HG03354 (cell line): ENCODE data around the gene SIM1.

ENCODE experiments used
- ATAC-seq: cut with Tn5 transposase; IDR thresholded peaks from one replicate; pipeline ENCODE4 v1.9.1; 2021; ENCODE audit warnings: mild to moderate bottlenecking; ENCODE audit not compliant: unreplicated experiment, poor library complexity, severe bottlenecking

SIM1 gene

GRCh38 chr6:100475554-100476320, 11.0 kb upstream of the SIM1 start:
- peak; percentile 63 for ATAC-seq

GRCh38 chr6:100473182-100473581, 8.5 kb upstream of the SIM1 start:
- no peak for ATAC-seq

- ATAC-seq = peak; percentile 94
These were observed 8.0 kb upstream of the SIM1 start for GRCh38 chr6:100472674-100473073.

DNA sequence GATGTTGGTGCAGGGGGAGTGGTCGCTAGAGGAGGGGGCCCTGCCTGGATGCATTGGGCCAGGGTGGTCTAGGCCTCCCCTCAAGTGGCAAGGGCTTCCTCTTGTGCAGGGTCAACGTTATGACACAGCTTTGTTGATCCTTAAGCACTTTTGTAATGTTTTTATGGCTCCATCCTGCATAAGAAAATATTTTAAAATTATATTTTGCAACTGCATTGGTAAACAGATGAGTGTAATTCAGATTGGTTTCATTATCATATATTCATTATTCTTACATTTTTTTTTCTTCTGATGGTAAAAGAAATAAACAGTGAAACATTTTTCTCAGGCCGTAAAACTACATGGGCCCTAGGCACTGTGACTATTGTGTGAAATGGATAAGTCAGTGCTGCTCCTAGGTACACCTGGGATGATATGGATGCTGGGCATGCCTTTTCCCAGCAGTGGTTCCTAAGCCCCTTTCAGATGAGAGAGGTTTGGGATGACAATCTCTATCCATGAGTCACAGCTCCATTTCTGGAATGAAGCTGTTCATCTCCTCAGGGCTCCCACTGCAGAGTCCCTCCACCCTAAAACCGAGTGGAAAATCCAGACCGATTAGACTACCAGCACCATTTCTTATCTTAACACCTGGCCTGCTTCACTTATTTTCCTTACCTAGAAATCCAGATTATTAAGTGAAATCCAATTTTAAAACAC, 5.8 kb upstream of the SIM1 start:
- no peak for ATAC-seq

DNA sequence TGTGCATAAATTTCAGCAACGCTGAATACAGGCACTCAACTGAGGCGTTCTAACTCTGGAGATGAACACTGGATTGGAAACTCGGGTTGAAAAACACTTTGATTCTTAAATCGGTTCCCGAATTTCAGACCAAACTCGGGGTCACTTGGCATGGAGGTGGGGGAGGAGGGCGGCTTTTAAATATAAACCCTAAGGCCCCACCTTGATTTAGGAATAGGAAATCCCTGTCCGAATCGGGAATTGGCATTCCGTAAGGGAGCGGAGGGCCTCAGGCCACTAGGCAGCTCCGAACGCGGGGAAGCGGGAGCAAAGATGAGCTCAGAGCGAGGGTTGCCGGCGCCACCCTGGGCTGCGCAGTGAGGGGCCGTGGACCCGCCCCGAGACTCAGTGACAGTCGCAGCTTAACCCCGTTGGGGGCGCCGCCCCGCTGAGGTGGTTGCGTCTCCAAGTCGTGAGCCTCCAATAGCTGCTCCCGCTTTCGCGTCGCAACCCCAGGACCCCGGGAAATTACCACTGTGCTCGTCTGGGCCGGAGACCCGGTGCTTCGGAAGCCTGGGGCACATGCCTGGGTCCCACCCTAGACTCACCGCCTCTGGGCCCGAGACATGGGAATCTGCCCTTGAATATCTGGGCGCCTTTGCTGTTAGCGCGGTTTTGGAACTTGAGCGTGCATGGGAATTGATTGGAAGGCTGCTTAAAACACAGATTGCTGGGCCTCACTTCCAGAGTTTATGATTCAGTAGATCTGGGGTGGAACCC, 4.6 kb upstream of the SIM1 start:
- no peak for ATAC-seq

GRCh38 chr6:100468016-100468622, 3.4 kb upstream of the SIM1 start:
- ATAC-seq = no peak

GRCh38 chr6:100467129-100468015, 2.7 kb upstream of the SIM1 start:
- ATAC-seq = no peak

- ATAC-seq = no peak
These were observed 1.8 kb upstream of the SIM1 start for GRCh38 chr6:100466410-100467128.

- no peak for ATAC-seq
These were observed 1.1 kb upstream of the SIM1 start for GRCh38 chr6:100465701-100466409.

DNA sequence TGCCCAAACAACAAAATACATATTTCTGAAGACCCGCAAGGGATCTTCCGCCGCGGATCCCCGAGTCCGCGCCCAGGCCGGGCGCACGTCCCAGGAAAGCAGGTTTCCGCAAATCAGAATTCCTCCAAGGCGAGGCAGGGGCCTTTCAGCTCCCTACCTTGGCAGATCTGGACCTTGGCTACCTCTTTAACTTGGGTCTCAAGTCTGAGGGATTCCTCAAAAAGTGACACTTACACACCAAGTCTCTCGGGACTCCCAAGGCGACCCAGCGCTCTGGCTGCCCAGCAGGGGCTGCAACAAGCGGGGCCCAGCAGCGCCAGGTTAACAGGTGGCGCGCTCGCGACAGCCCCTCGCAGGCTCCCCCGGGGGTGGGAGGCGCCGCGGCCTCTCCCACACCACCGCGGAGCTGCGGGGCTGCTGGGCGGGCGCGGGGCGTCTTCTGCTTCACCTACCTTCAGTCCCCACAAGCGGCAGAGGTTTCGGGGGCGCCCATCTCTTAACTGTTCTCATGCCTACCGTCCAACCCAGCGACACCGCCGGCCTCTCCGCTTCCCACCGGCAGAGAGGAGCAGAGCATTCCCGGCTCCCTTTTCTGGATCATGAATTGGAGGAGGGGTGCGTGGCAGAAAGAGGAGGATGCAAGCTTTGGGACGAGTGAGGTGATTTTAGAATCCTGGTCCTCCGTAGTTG, 414 bp downstream of the SIM1 start:
- no peak for ATAC-seq

GRCh38 chr6:100463630-100464161, 1.0 kb downstream of the SIM1 start:
- ATAC-seq = no peak

DNA sequence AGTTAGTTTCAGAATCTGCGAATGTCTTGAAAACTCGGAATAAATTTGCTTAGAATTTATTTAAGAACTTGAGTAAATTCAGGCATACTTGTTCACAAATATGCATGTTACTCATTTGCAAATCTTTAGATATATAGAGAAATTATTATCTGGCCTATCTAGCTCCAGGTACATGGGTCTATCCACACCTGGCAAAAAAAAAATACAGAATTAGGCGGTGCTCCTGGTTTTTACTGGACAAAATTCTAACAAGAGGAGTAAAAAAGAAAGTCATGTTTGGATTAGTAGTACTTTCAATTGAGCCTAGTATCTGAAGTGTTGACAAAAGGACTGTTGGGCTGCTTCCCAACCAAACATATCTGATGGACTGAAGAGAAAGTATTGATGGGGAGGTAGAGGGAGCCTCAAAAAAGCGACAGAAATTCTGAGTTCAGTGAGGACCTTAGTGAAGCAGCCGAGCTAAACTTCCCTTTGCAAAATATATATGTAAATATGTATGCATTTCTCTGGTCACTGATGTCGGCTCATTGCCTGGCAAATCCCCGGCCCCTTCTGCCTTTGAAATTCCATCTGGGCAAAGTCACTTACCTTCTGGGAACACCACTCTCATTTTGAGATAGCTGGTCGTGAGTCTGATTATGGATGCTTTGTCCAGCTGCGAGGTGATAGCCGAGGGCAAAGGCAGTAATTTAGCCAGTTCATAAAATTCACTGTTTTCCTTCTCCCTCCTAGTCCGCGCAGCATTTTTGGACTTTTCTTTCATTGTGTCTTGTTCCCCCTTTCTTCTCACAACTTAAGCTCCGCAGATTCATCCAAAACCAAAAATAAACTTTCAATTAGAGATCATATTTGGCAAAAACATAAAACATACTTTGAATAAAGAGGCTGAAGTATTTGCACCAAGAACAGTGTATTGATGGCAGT, 1.8 kb downstream of the SIM1 start:
- ATAC-seq = no peak

DNA sequence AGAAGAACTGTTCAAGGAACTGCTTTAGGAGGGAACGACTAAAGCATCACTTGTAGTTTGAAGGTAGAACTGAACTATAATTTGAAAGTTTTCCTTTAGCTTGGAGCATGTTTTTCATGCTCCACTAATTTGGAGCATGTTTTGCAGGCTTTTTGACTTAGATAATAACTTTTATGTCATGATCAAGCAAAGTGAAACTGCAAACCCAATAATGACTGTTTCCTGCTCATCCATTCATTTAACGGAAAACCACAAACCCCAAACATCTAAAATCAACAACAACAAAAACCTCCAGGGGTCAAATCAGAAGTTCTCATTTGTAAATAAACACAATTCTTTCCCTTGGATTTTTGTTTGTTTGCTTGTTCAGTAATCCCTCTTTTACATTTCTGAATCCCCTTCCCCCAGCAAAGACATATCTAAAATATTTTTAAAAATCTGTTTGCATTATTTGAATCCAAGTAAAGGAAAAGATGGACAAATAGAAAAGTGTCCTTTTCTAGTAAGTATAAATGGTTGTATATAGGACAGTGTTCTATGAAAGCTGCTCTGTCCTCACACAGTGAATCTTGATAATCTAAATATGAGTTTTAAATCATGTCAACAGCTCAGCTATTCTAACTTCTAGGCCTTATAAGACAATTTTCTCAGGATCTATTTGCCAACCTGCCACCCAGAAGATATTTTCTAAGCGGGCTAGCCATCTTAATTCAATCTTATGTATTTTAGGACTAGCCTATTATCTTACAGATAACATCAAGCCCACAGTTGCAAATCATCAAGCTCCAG, 2.6 kb downstream of the SIM1 start:
- no peak for ATAC-seq

DNA sequence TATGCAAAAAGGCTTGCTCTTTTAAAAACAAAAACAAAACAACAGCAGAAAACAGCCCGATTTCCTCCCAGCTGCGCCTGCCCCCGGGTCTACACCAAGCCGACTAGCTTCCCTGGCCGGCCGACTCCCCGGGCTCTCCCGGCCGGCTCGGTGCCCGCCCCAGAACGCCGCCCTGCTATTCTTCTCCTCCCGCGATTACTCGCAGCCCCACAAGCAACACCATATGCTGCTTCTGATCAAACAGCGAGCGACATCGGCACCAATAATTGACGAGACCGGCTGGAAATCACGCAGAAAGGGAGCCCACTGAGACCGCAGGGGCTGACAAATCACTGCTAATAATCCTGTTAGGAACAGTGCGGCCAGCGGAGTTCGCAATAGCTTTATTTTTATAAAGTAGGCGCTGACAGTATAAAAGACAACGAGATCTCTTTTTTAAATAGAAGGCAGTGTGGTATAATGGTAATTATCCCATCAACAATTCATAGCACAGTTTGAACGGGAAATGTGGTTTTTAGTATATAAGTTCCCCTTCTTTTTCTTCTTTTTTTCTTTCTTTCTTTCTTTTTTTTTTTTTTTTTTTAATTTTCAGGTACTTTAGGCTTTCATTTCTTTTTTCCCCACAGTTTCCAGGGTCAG, 3.3 kb downstream of the SIM1 start:
- no peak for ATAC-seq

DNA sequence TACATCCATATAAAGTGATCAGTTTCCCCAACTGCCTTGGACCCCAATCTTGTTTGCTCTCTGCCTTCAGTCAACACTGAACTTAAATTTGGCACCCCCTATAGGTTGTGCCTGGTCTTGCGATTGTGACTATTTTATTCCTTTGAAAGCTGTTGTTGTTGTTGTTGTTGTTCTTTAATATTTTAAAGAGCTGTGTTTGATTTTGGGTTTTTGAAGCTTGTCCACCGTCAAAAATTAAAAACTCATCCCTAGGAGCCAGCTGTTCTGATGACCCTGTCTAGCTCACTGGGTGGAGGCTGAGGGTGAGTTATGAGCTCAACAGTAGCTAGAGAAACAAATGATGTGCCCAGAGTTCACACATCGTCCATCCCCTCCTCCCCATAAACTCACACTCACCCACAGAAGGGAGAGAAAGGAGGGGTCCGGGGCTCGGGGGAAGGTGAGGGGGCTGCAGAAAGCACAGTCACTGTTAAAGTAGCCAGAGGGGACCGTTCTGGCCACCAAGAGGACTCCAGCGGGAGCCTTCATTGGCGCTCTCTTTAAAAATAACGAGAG, 4.0 kb downstream of the SIM1 start:
- ATAC-seq = no peak
